A673 (cell line): ENCODE results near the gene CAMK2G. TPM values are rescaled to one million over a fixed set of nuclear protein-coding genes. Genes with fewer than 3 reads are reported as not detected.

Experiments
- BruUV-seq: library from RNA; stranded (reverse); fragments of 400-500 nt; replicated peaks from 2 replicates; lab custom pipeline; 2021; lab: Mats Ljungman, UMichigan
- CTCF ChIA-PET: fragments of 300-600 bp; sonication (Branson Sonifier 250); formaldehyde crosslinking; loops from one replicate; lab custom pipeline; 2022; ENCODE audit warnings: antibody characterized with exemption; lab: Charles Lee
- POLR2A ChIA-PET: fragments of 300-600 bp; sonication (Branson Sonifier 250); formaldehyde crosslinking; loops from one replicate; lab custom pipeline; 2022; ENCODE audit warnings: antibody characterized with exemption; ENCODE audit not compliant: low non-redundant PET; lab: Charles Lee
- DNase-seq: peaks from one replicate; pipeline ENCODE4 v3.0.0-alpha.2; 2015; ENCODE audit warnings: low spot score
- H3K27ac ChIP-seq: fragments of 200-600 bp; sonication (generic); 2 replicates; pipeline ENCODE4 v1.5.1; 2016; ENCODE audit warnings: mixed run types, low read depth, mild to moderate bottlenecking, mixed read lengths, antibody characterized with exemption, low read length; ENCODE audit not compliant: poor library complexity, severe bottlenecking
- H3K27me3 ChIP-seq: fragments of 200-600 bp; sonication (generic); replicated peaks from 2 replicates; pipeline ENCODE4 v1.6.1; 2017; ENCODE audit warnings: mixed run types, low read depth, mild to moderate bottlenecking, mixed read lengths, antibody characterized with exemption, low read length; ENCODE audit not compliant: insufficient read depth, poor library complexity
- H3K36me3 ChIP-seq: fragments of 200-600 bp; sonication (generic); 2 replicates; pipeline ENCODE4 v1.6.1; 2016; ENCODE audit warnings: mixed run types, mild to moderate bottlenecking, mixed read lengths, antibody characterized with exemption, low read length; ENCODE audit not compliant: insufficient read depth, poor library complexity, severe bottlenecking
- H3K4me1 ChIP-seq: fragments of 200-600 bp; sonication (generic); 2 replicates; pipeline ENCODE4 v1.6.1; 2017; ENCODE audit warnings: mixed run types, mild to moderate bottlenecking, mixed read lengths, antibody characterized with exemption, low read length; ENCODE audit not compliant: insufficient read depth, poor library complexity, severe bottlenecking
- H3K4me3 ChIP-seq: fragments of 200-600 bp; sonication (generic); 2 replicates; pipeline ENCODE4 v1.5.1; 2016; ENCODE audit warnings: low read depth, mixed run types, mild to moderate bottlenecking, mixed read lengths, low read length; ENCODE audit not compliant: poor library complexity, severe bottlenecking
- H3K9me3 ChIP-seq: fragments of 200-600 bp; sonication (generic); 2 replicates; pipeline ENCODE4 v1.6.1; 2016; ENCODE audit warnings: mixed run types, low read depth, mild to moderate bottlenecking, mixed read lengths, antibody characterized with exemption, low read length; ENCODE audit not compliant: poor library complexity, severe bottlenecking
- EZH2 ChIP-seq: fragments of 200-600 bp; sonication (generic); IDR thresholded peaks from 2 replicates; pipeline ENCODE4 v1.6.1; 2017; ENCODE audit warnings: borderline replicate concordance, low read depth, mild to moderate bottlenecking, mixed read lengths, antibody characterized with exemption, low read length; ENCODE audit not compliant: poor library complexity, severe bottlenecking
- intact Hi-C: fragments of 100-400 bp; cut with micrococcal nuclease; formaldehyde crosslinking; loops from one replicate; pipeline ENCODE4 v1.10.0; 2022; ENCODE audit not compliant: unreplicated experiment
- total RNA-seq: library from RNA; stranded (reverse); gene quantifications from 2 replicates; pipeline ENCODE4 v1.2.3, GENCODE V29; 2021
- TF ChIP-seq, protein P1 (sequence below): fragments of 300-800, 200-600 bp; sonication (generic); conservative IDR thresholded peaks from 2 replicates; pipeline ENCODE4 v1.5.1; 2017; ENCODE audit warnings: low read depth, mild to moderate bottlenecking, antibody characterized with exemption, low read length, moderate library complexity, mixed read lengths

Gene CAMK2G
- total RNA-seq, 1 experiment from 2014 or later = 32.7 TPM

DNA sequence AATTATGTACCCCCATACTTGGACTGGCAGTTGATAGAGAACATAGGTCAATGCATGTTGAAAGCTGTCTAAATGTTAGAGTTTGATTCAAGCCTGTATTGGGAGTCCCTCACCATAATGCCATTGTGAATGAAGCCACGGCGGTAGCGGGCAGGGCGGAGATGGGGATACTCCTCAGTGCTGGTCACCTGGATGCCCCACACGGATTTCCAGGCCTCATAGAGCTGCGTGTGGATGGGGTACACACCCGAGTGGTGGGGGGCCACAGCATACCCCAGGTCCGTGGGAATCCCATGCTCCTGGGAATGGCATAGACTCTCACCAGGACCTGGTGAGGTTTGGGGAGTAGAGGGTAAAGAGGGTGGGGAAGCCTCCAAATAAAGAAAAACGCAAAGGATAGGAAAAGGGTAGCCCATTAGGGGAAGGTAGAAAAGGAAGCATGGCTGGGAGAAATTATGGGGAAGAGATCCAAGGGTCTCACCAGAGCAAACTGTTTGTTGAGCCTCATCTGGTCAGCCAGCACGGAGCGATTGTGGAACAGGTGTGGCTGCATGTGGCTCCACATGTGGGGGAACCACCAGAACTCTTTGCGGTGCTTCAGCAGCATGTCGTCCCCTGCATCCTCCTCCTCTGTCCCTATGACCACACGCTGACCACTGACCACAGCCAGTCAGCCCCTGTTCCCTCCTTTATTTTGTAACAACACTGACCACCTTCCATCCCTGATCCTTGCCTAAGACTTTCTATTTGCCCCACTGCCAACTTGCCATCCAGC lies 68.0 kb downstream of the CAMK2G start:
- ChIA-PET CTCF (no interaction called here), POLR2A (no interaction called here)
- peaks cover 47% of the 10 kb centered on the region for H3K36me3 ChIP-seq
- H3K27me3 ChIP-seq = no peaks in the 10 kb centered on the region
- intact Hi-C loops = no loop called here
- no peak overlapping the region for H3K27ac ChIP-seq
- no peak overlapping the region for H3K4me3 ChIP-seq
- H3K9me3 ChIP-seq = no peaks in the 10 kb centered on the region
- no TSS peak for BruUV-seq
- no peaks in the 10 kb centered on the region for H3K4me1 ChIP-seq
- DNase-seq = no peak
- no peak for TF ChIP-seq EZH2
- TF ChIP-seq, protein P1, sequence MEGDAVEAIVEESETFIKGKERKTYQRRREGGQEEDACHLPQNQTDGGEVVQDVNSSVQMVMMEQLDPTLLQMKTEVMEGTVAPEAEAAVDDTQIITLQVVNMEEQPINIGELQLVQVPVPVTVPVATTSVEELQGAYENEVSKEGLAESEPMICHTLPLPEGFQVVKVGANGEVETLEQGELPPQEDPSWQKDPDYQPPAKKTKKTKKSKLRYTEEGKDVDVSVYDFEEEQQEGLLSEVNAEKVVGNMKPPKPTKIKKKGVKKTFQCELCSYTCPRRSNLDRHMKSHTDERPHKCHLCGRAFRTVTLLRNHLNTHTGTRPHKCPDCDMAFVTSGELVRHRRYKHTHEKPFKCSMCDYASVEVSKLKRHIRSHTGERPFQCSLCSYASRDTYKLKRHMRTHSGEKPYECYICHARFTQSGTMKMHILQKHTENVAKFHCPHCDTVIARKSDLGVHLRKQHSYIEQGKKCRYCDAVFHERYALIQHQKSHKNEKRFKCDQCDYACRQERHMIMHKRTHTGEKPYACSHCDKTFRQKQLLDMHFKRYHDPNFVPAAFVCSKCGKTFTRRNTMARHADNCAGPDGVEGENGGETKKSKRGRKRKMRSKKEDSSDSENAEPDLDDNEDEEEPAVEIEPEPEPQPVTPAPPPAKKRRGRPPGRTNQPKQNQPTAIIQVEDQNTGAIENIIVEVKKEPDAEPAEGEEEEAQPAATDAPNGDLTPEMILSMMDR = no peak

DNA sequence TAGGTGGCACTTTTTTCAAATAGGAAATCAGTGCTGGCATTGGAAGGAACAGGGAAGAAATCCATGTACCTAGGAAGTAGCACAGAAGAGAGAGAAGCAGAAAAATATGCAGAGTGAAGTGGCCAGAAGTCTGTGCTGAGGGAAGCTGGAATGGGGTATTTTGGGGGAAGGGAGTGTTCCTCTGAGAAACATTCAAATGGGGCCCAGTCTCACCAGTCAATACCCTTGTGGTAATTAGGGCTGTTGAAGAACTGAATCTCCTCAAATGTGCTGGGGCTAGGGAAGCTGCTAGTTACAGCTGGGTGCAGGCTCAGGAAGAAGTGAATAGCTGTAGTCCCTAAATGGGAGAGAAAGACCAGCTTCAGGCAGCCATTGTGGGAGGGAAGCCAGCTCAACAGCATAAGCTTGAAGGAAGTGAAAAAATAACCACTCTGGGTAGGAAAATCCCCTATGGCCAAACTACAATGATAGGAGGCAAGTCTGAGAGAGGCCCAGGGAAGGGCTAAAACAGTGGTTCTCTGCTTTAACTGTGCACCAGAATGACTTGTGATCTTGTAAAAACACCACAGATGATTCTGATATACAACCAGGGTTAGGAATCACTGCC lies 70.6 kb downstream of the CAMK2G start:
- Histone ChIP-seq H3K27me3 (no peaks in the 10 kb centered on the region), H3K4me3 (no peak overlapping the region), H3K36me3 (peaks cover 60% of the 10 kb centered on the region), H3K9me3 (no peaks in the 10 kb centered on the region), H3K27ac (no peak overlapping the region), H3K4me1 (no peaks in the 10 kb centered on the region)
- intact Hi-C loops = no loop called here
- POLR2A ChIA-PET = interaction anchor here (0.7 kb wide), 1 partner anchor 48 kb away, joined by 3 read pairs; no protein-coding TSS in a partner anchor
- DNase-seq = no peak
- no TSS peak for BruUV-seq
- CTCF ChIA-PET = no interaction called here
- TF ChIP-seq EZH2 = no peak
- TF ChIP-seq, protein P1 = no peak

DNA sequence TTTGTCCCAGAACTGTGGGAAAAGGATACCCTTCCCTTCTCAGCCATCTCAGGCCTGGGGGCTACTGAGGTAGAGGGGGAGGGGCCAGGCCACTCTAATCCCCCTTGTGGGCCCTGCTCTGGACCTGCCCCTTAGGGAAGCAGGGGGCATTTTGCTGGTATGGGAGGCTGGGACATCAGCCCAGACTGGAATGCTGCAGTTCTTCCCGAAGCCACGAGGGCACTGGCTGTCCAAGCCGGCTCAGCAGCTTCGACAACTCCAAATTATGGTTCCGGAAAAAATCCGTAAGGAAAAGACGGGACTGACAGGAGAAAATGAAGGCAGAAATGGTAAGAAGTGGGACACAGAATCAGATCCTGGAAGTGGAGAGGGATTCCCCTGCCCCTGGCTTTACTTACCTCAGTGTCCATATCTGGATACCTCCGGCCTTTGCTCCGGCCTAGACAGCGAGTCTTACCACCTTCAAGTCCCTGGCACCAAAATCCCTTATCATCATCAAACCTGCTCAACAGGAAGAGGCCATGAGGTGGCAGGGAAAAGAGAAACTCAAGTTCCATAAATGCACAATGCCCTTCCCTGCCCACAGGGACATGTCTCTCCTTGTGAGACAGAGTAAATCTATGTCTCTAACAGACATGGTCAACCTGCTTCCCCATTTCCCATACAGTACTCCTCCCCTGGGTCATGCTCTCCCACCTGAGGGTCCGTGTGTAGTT lies 71.9 kb downstream of the CAMK2G start:
- Histone ChIP-seq H3K36me3 (peaks cover 56% of the 10 kb centered on the region), H3K4me3 (no peak overlapping the region), H3K27me3 (no peaks in the 10 kb centered on the region), H3K9me3 (no peaks in the 10 kb centered on the region), H3K4me1 (no peaks in the 10 kb centered on the region), H3K27ac (no peak overlapping the region)
- ChIA-PET CTCF (no interaction called here), POLR2A (no interaction called here)
- DNase-seq = no peak
- no peak for TF ChIP-seq EZH2
- intact Hi-C loops = no loop called here
- BruUV-seq = no TSS peak
